Mucosa of rectum (tissue), 2 donors: ENCODE results near the gene AADAT.

Source experiments
- H3K27ac ChIP-seq, 2 donors: one replicate each; pipeline ENCODE4 v1.7.0; 2013; ENCODE audit warnings: inconsistent platforms in 2 of 2, low read depth in 2 of 2, low read length in 2 of 2
- H3K27me3 ChIP-seq, 2 donors: one replicate each; pipeline ENCODE4 v1.7.0; 2013; ENCODE audit warnings: low read length in 2 of 2; ENCODE audit not compliant: control insufficient read depth in 2 of 2, insufficient read depth in 2 of 2
- H3K36me3 ChIP-seq, 2 donors: one replicate each; pipeline ENCODE4 v1.7.0; 2013; ENCODE audit warnings: low read length in 2 of 2; ENCODE audit not compliant: control insufficient read depth in 2 of 2, insufficient read depth in 2 of 2
- H3K4me1 ChIP-seq, 2 donors: one replicate each; pipeline ENCODE4 v1.7.0; 2013; ENCODE audit warnings: low read length in 2 of 2, mild to moderate bottlenecking in 1 of 2; ENCODE audit not compliant: control insufficient read depth in 2 of 2, insufficient read depth in 2 of 2
- H3K4me3 ChIP-seq, 2 donors: one replicate each; pipeline ENCODE4 v1.7.0; 2013; ENCODE audit warnings: low read length in 2 of 2
- H3K9ac ChIP-seq, 2 donors: one replicate each; pipeline ENCODE4 v1.7.0; 2013; ENCODE audit warnings: low read length in 2 of 2, low read depth in 1 of 2, mild to moderate bottlenecking in 1 of 2
- H3K9me3 ChIP-seq, 2 donors: one replicate each; pipeline ENCODE4 v1.7.0; 2013; ENCODE audit warnings: low read length in 2 of 2; ENCODE audit not compliant: control insufficient read depth in 2 of 2
- donor health status: healthy.
- donor health status: Normal muscosa, but diverticular disease.

The AADAT gene

GRCh38 chr4:170015285-170015684 is 74.5 kb downstream of the AADAT start:
- Histone ChIP-seq H3K9ac (no peak overlapping the region), H3K9me3 (no peaks in the 10 kb centered on the region), H3K36me3 (no peaks in the 10 kb centered on the region), H3K4me3 (no peak overlapping the region), H3K4me1 (no peaks in the 10 kb centered on the region), H3K27me3 (peaks cover 0 to 2% of the 10 kb centered on the region in 2 donors), H3K27ac (no peak overlapping the region)

GRCh38 chr4:170014359-170015011 is 75.3 kb downstream of the AADAT start:
- peaks cover 0 to 2% of the 10 kb centered on the region in 2 donors for H3K27me3 ChIP-seq
- H3K4me3 ChIP-seq, result no peak overlapping the region
- no peaks in the 10 kb centered on the region for H3K36me3 ChIP-seq
- H3K9ac ChIP-seq, result no peak overlapping the region
- no peaks in the 10 kb centered on the region for H3K9me3 ChIP-seq
- no peaks in the 10 kb centered on the region for H3K4me1 ChIP-seq
- H3K27ac ChIP-seq, result no peak overlapping the region

- Histone ChIP-seq H3K36me3 (no peaks in the 10 kb centered on the region), H3K27ac (no peak overlapping the region), H3K9me3 (no peaks in the 10 kb centered on the region), H3K4me1 (no peaks in the 10 kb centered on the region), H3K27me3 (peaks cover 0 to 2% of the 10 kb centered on the region in 2 donors), H3K9ac (no peak overlapping the region), H3K4me3 (no peak overlapping the region)
Observed at GRCh38 chr4:170012629-170012958, 77.2 kb downstream of the AADAT start.

- no peak overlapping the region for H3K9ac ChIP-seq
Observed at GRCh38 chr4:170011921-170012628, 77.7 kb downstream of the AADAT start.

More at GRCh38 chr4:170011921-170012628, 77.7 kb downstream of the AADAT start:
- no peaks in the 10 kb centered on the region for H3K9me3 ChIP-seq
- H3K36me3 ChIP-seq, result no peaks in the 10 kb centered on the region
- H3K27me3 ChIP-seq, result peaks cover 0 to 2% of the 10 kb centered on the region in 2 donors
- no peaks in the 10 kb centered on the region for H3K4me1 ChIP-seq
- H3K27ac ChIP-seq, result no peak overlapping the region
- H3K4me3 ChIP-seq, result no peak overlapping the region
